CD4-positive, alpha-beta T cell (primary cell): Measurements from ENCODE around the gene ILDR1. TPM values are rescaled to one million over a fixed set of nuclear protein-coding genes. Genes with fewer than 3 reads are reported as not detected.

ENCODE experiments used
- ATAC-seq: fragments of 200-7000 bp; cut with Tn5 transposase; one replicate; pipeline ENCODE4 v1.10.0; 2022; ENCODE audit warnings: mild to moderate bottlenecking; ENCODE audit not compliant: poor library complexity
- CTCF ChIA-PET: fragments of 350-600 bp; sonication (Branson Sonifier 250); formaldehyde crosslinking; loops from one replicate; lab custom pipeline; 2021; ENCODE audit warnings: antibody characterized with exemption, inconsistent platforms; lab: Charles Lee
- POLR2A ChIA-PET: fragments of 350-600 bp; sonication (Branson Sonifier 250); formaldehyde crosslinking; loops from one replicate; lab custom pipeline; 2021; ENCODE audit warnings: antibody characterized with exemption, inconsistent platforms; lab: Charles Lee
- DNase-seq, 14 experiments: peaks; one replicate each; pipeline ENCODE4 v3.0.0-alpha.2; 2013 to 2020; ENCODE audit warnings: mixed read lengths in 2 of 14
- H3K27ac ChIP-seq, 2 donors: one replicate each; pipeline versions ENCODE4 v1.5.1 to v1.7.0; 2013; ENCODE audit warnings: low read length in 2 of 2, low read depth in 1 of 2, mild to moderate bottlenecking in 1 of 2
- H3K27me3 ChIP-seq, 2 experiments: 1 replicate in 1 of 2; 2 replicates in 1 of 2; pipeline versions ENCODE4 v1.6.1 to v1.7.0; 2013; ENCODE audit warnings: low read length in 2 of 2, control low read depth in 1 of 2, mild to moderate bottlenecking in 1 of 2, moderate library complexity in 1 of 2; ENCODE audit not compliant: insufficient read depth in 2 of 2, control insufficient read depth in 1 of 2
- H3K36me3 ChIP-seq: one replicate; pipeline ENCODE4 v1.6.1; 2013; ENCODE audit warnings: low read length, control low read depth; ENCODE audit not compliant: insufficient read depth
- H3K4me1 ChIP-seq: one replicate; pipeline ENCODE4 v1.6.1; 2013; ENCODE audit warnings: low read length, control low read depth; ENCODE audit not compliant: insufficient read depth
- H3K4me3 ChIP-seq: one replicate; pipeline ENCODE4 v1.5.1; 2013; ENCODE audit warnings: mild to moderate bottlenecking, low read length, moderate library complexity
- H3K9me3 ChIP-seq, 2 experiments: 1 replicate in 1 of 2; 2 replicates in 1 of 2; pipeline versions ENCODE4 v1.6.1 to v1.7.0; 2013; ENCODE audit warnings: low read length in 2 of 2, mild to moderate bottlenecking in 2 of 2, control low read depth in 1 of 2, moderate library complexity in 1 of 2; ENCODE audit not compliant: control insufficient read depth in 1 of 2, insufficient read depth in 1 of 2
- H3K27ac Mint-ChIP-seq: one replicate; pipeline ENCODE4 v1.8.0; 2020; ENCODE audit warnings: mixed read lengths
- H3K27me3 Mint-ChIP-seq: one replicate; pipeline ENCODE4 v1.8.0; 2021; ENCODE audit warnings: mixed read lengths
- H3K36me3 Mint-ChIP-seq: one replicate; pipeline ENCODE4 v1.8.0; 2021; ENCODE audit warnings: low read depth, mixed read lengths
- H3K4me1 Mint-ChIP-seq: one replicate; pipeline ENCODE4 v1.8.0; 2021; ENCODE audit warnings: low read depth, mixed read lengths
- H3K4me3 Mint-ChIP-seq: one replicate; pipeline ENCODE4 v1.8.0; 2020; ENCODE audit warnings: mild to moderate bottlenecking, mixed read lengths
- H3K9me3 Mint-ChIP-seq: one replicate; pipeline ENCODE4 v1.8.0; 2020; ENCODE audit warnings: mixed read lengths
- intact Hi-C, 2 experiments: fragments of 100-400 bp; cut with DNase I in 1 of 2; cut with micrococcal nuclease in 1 of 2; formaldehyde crosslinking; loops; one replicate each; pipeline versions ENCODE4 v1.15.1 to v1.9.0; 2023 to 2025; cut with DNase I, micrococcal nuclease
- total RNA-seq, 174 experiments: library from RNA in 2 of 174; stranded (reverse) in 2 of 174; gene quantifications; one replicate each; pipeline ENCODE4 v1.2.3 and lab custom pipeline; 2021 to 2026
- TF ChIP-seq, protein P1 (sequence below): fragments of 200-600 bp; IDR thresholded peaks from one replicate; pipeline ENCODE4 v1.8.0; 2022; ENCODE audit warnings: antibody characterized with exemption, mild to moderate bottlenecking

Gene ILDR1
- total RNA-seq, 2 experiments from 2014 or later = not detected

DNA sequence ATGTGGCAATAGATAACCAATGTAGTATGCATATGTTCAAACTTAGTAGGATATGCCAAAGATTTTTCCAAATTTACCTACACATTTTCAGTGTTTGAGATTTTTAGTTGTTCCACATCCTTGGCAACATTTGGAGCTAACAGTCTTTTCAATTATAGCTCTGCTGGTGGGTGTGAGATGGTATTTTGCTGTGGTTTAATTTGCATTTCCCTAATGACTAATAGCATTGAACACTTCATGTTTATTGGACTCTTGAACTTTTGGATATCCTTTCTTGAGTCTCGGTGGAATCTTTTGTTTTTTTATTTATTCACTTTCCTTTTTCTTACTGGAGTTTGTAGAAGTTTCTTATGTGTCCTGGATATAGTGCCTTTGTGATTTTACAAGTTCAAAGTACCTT lies 11.0 kb upstream of the ILDR1 start:
- Mint-ChIP-seq H3K4me3 (no peak overlapping the region), H3K9me3 (peaks cover 7% of the 10 kb centered on the region), H3K36me3 (peaks cover 8% of the 10 kb centered on the region), H3K27me3 (no peaks in the 10 kb centered on the region), H3K27ac (no peak overlapping the region), H3K4me1 (no peaks in the 10 kb centered on the region)
- no peaks in the 10 kb centered on the region for H3K36me3 ChIP-seq
- H3K27me3 ChIP-seq = no peaks in the 10 kb centered on the region
- CTCF ChIA-PET = no interaction called here
- no peak overlapping the region for H3K27ac ChIP-seq
- H3K4me1 ChIP-seq = no peaks in the 10 kb centered on the region
- ATAC-seq (no peak), DNase-seq (no peak)
- H3K4me3 ChIP-seq = no peak overlapping the region
- peaks cover 8 to 12% of the 10 kb centered on the region in 2 experiments for H3K9me3 ChIP-seq
- intact Hi-C loops = no loop called here
- TF ChIP-seq, protein P1, sequence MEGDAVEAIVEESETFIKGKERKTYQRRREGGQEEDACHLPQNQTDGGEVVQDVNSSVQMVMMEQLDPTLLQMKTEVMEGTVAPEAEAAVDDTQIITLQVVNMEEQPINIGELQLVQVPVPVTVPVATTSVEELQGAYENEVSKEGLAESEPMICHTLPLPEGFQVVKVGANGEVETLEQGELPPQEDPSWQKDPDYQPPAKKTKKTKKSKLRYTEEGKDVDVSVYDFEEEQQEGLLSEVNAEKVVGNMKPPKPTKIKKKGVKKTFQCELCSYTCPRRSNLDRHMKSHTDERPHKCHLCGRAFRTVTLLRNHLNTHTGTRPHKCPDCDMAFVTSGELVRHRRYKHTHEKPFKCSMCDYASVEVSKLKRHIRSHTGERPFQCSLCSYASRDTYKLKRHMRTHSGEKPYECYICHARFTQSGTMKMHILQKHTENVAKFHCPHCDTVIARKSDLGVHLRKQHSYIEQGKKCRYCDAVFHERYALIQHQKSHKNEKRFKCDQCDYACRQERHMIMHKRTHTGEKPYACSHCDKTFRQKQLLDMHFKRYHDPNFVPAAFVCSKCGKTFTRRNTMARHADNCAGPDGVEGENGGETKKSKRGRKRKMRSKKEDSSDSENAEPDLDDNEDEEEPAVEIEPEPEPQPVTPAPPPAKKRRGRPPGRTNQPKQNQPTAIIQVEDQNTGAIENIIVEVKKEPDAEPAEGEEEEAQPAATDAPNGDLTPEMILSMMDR = no peak
- POLR2A ChIA-PET = no interaction called here

DNA sequence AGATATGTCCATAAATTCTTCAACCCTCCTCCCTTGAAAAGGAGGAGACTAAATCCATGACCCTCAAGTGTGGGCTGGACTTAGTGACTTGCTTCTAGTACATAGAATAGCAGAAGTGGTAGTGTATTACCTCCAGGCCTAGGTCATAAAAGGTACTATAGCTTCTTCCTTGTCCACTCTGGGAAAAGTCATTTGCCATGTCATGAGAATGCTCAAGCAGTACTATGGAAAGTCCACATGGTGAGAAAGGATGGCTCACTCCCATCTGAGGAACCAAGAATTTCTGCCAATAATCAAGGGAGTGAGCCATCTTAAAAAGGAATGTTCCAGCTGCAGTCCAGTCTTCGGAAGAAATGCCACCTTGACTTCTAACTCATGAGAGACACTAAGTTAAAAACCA lies 10.5 kb upstream of the ILDR1 start:
- Mint-ChIP-seq H3K4me3 (no peak overlapping the region), H3K27me3 (no peaks in the 10 kb centered on the region), H3K4me1 (no peaks in the 10 kb centered on the region), H3K27ac (no peak overlapping the region), H3K9me3 (peaks cover 7% of the 10 kb centered on the region), H3K36me3 (peaks cover 4% of the 10 kb centered on the region)
- no peak for ATAC-seq
- no peak overlapping the region for H3K27ac ChIP-seq
- H3K4me3 ChIP-seq = no peak overlapping the region
- TF ChIP-seq, protein P1 = no peak
- no peaks in the 10 kb centered on the region for H3K4me1 ChIP-seq
- H3K36me3 ChIP-seq = no peaks in the 10 kb centered on the region
- DNase-seq = no peak
- intact Hi-C loops = no loop called here
- POLR2A ChIA-PET = no interaction called here
- CTCF ChIA-PET = no interaction called here
- H3K27me3 ChIP-seq = no peaks in the 10 kb centered on the region
- peaks cover 8 to 12% of the 10 kb centered on the region in 2 experiments for H3K9me3 ChIP-seq

DNA sequence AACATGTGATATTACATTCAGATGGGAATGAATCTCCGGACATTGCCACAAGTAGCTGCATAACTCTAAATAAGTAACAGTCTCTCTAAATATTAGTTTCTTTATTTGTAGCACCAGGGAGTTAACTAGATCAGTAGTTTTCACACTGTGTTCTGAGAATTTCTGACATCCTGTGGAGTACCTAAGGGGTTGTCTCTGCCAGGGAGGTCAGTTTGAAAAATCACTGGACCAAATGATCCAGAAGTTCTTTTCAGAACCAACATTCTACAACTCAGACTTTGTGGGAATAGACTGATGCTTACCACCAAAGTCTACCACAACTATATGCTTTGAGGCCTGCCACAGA lies 9.0 kb upstream of the ILDR1 start:
- H3K27ac Mint-ChIP-seq = no peak overlapping the region
- peaks cover 7% of the 10 kb centered on the region for H3K9me3 Mint-ChIP-seq
- intact Hi-C loops = no loop called here
- Histone ChIP-seq H3K27ac (no peak overlapping the region), H3K27me3 (no peaks in the 10 kb centered on the region), H3K36me3 (no peaks in the 10 kb centered on the region), H3K4me3 (no peak overlapping the region), H3K4me1 (no peaks in the 10 kb centered on the region), H3K9me3 (no peaks in the 10 kb centered on the region)
- peaks cover 4% of the 10 kb centered on the region for H3K36me3 Mint-ChIP-seq
- DNase-seq = no peak
- no peak for ATAC-seq
- POLR2A ChIA-PET = no interaction called here
- CTCF ChIA-PET = no interaction called here
- TF ChIP-seq, protein P1 = no peak
- no peaks in the 10 kb centered on the region for H3K4me1 Mint-ChIP-seq
- no peaks in the 10 kb centered on the region for H3K27me3 Mint-ChIP-seq
- no peak overlapping the region for H3K4me3 Mint-ChIP-seq
